Mesenchymal stem cell (in vitro differentiated cells and primary cell): ENCODE data around the gene FGF22.

ENCODE experiments used
- DNase-seq: peaks from one replicate; pipeline ENCODE4 v3.0.0-alpha.2; 2013
- H2AFZ ChIP-seq: one replicate; pipeline ENCODE4 v1.6.1; 2013; ENCODE audit warnings: low read depth, mild to moderate bottlenecking, control low read depth, inconsistent platforms, low read length, moderate library complexity
- H2AK5ac ChIP-seq: 2 replicates; pipeline ENCODE4 v1.6.1; 2013; ENCODE audit warnings: low read length, moderate library complexity, mild to moderate bottlenecking, inconsistent platforms; ENCODE audit not compliant: severe bottlenecking
- H2BK120ac ChIP-seq: one replicate; pipeline ENCODE4 v1.6.1; 2013; ENCODE audit warnings: low read depth, mild to moderate bottlenecking, inconsistent platforms, low read length, moderate library complexity
- H2BK12ac ChIP-seq, 2 experiments: one replicate each; pipeline ENCODE4 v1.6.1; 2013; ENCODE audit warnings: inconsistent platforms in 2 of 2, low read length in 2 of 2, mild to moderate bottlenecking in 2 of 2, moderate library complexity in 2 of 2, control low read depth in 1 of 2
- H2BK15ac ChIP-seq: one replicate; pipeline ENCODE4 v1.6.1; 2013; ENCODE audit warnings: mild to moderate bottlenecking, low read depth, inconsistent platforms; ENCODE audit not compliant: poor library complexity, severe bottlenecking
- H2BK5ac ChIP-seq: 2 replicates; pipeline ENCODE4 v1.6.1; 2013; ENCODE audit warnings: low read depth, mild to moderate bottlenecking, low read length, control low read depth, inconsistent platforms; ENCODE audit not compliant: poor library complexity, severe bottlenecking
- H3K14ac ChIP-seq, 2 experiments: one replicate each; pipeline ENCODE4 v1.6.1; 2013; ENCODE audit warnings: inconsistent platforms in 2 of 2, low read length in 2 of 2, control low read depth in 1 of 2, mild to moderate bottlenecking in 1 of 2, moderate library complexity in 1 of 2
- H3K18ac ChIP-seq, 2 experiments: one replicate each; pipeline ENCODE4 v1.6.1; 2013; ENCODE audit warnings: inconsistent platforms in 2 of 2, low read length in 2 of 2, control low read depth in 1 of 2, low read depth in 1 of 2, mild to moderate bottlenecking in 1 of 2
- H3K23ac ChIP-seq, 2 experiments: one replicate each; pipeline ENCODE4 v1.6.1; 2013; ENCODE audit warnings: inconsistent platforms in 2 of 2, low read length in 2 of 2, mild to moderate bottlenecking in 2 of 2, moderate library complexity in 2 of 2, control low read depth in 1 of 2
- H3K27ac ChIP-seq: 2 replicates; pipeline ENCODE4 v1.5.1; 2013; ENCODE audit warnings: mild to moderate bottlenecking, moderate library complexity, low read length, control low read depth, inconsistent platforms; ENCODE audit not compliant: poor library complexity, severe bottlenecking
- H3K27me3 ChIP-seq, 2 experiments: 2 replicates each; pipeline versions ENCODE4 v1.6.1 to v1.7.0; 2013; ENCODE audit warnings: low read length in 2 of 2, mild to moderate bottlenecking in 2 of 2, moderate library complexity in 2 of 2, control low read depth in 1 of 2, inconsistent platforms in 1 of 2; ENCODE audit not compliant: control insufficient read depth in 1 of 2, insufficient read depth in 1 of 2
- H3K36me3 ChIP-seq, 2 experiments: 2 replicates each; pipeline versions ENCODE4 v1.6.1 to v1.7.0; 2013; ENCODE audit warnings: low read length in 2 of 2, control low read depth in 1 of 2, inconsistent platforms in 1 of 2, low read depth in 1 of 2, mild to moderate bottlenecking in 1 of 2; ENCODE audit not compliant: insufficient read depth in 2 of 2, control insufficient read depth in 1 of 2
- H3K4ac ChIP-seq, 2 experiments: one replicate each; pipeline ENCODE4 v1.6.1; 2013; ENCODE audit warnings: inconsistent platforms in 2 of 2, low read length in 2 of 2, mild to moderate bottlenecking in 2 of 2, moderate library complexity in 2 of 2, control low read depth in 1 of 2, low read depth in 1 of 2
- H3K4me1 ChIP-seq: 2 replicates; pipeline ENCODE4 v1.6.1; 2013; ENCODE audit warnings: low read depth, low read length, control low read depth; ENCODE audit not compliant: control insufficient read depth, insufficient read depth
- H3K4me2 ChIP-seq: 2 replicates; pipeline ENCODE4 v1.6.1; 2013; ENCODE audit warnings: low read length, mild to moderate bottlenecking, inconsistent platforms; ENCODE audit not compliant: poor library complexity, severe bottlenecking
- H3K4me3 ChIP-seq, 2 experiments: 2 replicates each; pipeline versions ENCODE4 v1.5.1 to v1.7.0; 2013; ENCODE audit warnings: low read length in 2 of 2, mild to moderate bottlenecking in 2 of 2, control low read depth in 1 of 2, low read depth in 1 of 2; ENCODE audit not compliant: insufficient read depth in 1 of 2
- H3K79me1 ChIP-seq: replicated peaks from 2 replicates; pipeline ENCODE4 v1.6.1; 2013; ENCODE audit warnings: mild to moderate bottlenecking, control low read depth, low read length, inconsistent platforms; ENCODE audit not compliant: poor library complexity, severe bottlenecking
- H3K9ac ChIP-seq: 2 replicates; pipeline ENCODE4 v1.7.0; 2013; ENCODE audit warnings: mild to moderate bottlenecking, low read length, moderate library complexity
- H3K9me3 ChIP-seq: 2 replicates; pipeline ENCODE4 v1.7.0; 2013; ENCODE audit warnings: mild to moderate bottlenecking, low read length; ENCODE audit not compliant: control insufficient read depth
- H4K8ac ChIP-seq: one replicate; pipeline ENCODE4 v1.6.1; 2013; ENCODE audit warnings: inconsistent platforms, mild to moderate bottlenecking, low read length, moderate library complexity
- H4K91ac ChIP-seq: one replicate; pipeline ENCODE4 v1.6.1; 2013; ENCODE audit warnings: mild to moderate bottlenecking, low read length, inconsistent platforms
- WGBS: methylation state at CpG from one replicate; pipeline ENCODE4 v1.1.7; 2013; ENCODE audit warnings: mixed read lengths; 5-methylcytosine and 5-hydroxymethylcytosine counted together

Gene FGF22

DNA sequence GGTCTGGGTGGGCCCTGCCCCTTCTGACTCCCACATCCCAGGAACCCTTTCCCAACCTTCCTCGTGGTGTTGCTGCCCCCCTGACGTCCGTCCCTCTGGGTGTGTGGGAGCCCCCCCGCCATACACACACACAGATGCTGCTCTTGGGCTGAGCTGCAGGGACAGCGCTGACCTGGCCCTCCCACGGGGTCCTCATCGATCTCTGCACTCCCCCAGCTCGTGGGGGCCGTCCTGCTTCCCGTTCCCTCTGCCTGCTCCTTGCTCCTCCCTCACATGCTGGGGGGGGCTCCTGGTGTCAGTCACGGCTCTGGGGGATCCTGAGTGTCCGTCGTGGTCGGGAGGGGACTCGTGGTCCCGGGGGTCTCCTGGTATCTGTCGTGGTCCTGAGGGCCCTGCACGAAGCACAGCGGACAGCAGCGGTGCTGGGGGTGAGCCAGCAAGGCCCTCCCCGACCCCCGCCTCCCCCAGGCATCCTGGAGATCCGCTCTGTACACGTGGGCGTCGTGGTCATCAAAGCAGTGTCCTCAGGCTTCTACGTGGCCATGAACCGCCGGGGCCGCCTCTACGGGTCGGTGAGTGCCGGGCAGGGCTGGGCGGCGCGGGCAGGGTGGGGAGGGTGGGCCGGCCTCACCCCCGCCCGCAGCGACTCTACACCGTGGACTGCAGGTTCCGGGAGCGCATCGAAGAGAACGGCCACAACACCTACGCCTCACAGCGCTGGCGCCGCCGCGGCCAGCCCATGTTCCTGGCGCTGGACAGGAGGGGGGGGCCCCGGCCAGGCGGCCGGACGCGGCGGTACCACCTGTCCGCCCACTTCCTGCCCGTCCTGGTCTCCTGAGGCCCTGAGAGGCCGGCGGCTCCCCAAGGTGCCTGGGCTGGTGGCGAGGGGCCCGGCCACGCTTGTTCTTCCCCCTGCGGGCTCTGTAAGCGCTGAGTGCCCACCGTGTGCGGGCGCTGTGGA is 3.4 kb downstream of the FGF22 start:
- Histone ChIP-seq H4K8ac (no peak overlapping the region), H3K79me1 (peaks cover 13% of the 10 kb centered on the region), H3K4me1 (peaks cover 12% of the 10 kb centered on the region), H3K23ac (no peak overlapping the region), H3K36me3 (peaks cover 25 to 56% of the 10 kb centered on the region in 2 experiments), H3K9ac (no peak overlapping the region), H3K14ac (no peak overlapping the region), H3K27me3 (peaks cover 0 to 8% of the 10 kb centered on the region in 2 experiments), H3K4me2 (no peak overlapping the region), H3K4me3 (no peak overlapping the region), H2BK15ac (no peak overlapping the region), H3K27ac (no peak overlapping the region), H2BK120ac (no peak overlapping the region), H3K4ac (no peak overlapping the region), H2AK5ac (no peak overlapping the region), H3K18ac (no peak overlapping the region), H2BK12ac (no peak overlapping the region), H2BK5ac (no peak overlapping the region), H3K9me3 (no peaks in the 10 kb centered on the region), H2AFZ (no peak overlapping the region), H4K91ac (no peak overlapping the region)
- DNase-seq: no peak
- 89% methylated on average over 65 of the region's 70 CpGs for WGBS

DNA sequence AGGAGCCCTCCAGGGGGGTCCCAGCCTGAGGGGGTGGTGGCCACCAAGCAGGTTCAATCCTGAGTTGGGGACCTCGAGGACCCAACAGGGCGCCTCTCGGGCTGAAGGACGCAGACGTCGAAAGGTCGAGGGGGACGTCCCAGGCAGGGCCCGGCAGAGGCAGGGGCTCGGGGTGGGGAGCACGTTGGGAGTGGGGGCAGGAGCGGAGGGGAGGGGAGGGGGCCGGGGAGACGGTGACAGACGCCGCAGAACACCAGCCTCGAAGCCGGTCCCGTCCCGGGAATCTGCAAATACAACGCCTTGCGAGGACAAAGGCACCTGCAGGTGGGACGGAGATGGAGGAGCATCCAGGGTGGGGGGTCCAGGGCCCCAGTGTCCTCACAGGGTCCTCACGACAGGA is 4.1 kb downstream of the FGF22 start:
- Histone ChIP-seq H2AFZ (no peak overlapping the region), H2BK15ac (no peak overlapping the region), H3K9me3 (no peaks in the 10 kb centered on the region), H4K91ac (no peak overlapping the region), H3K23ac (no peak overlapping the region), H3K4me2 (no peak overlapping the region), H3K14ac (no peak overlapping the region), H4K8ac (no peak overlapping the region), H2BK12ac (no peak overlapping the region), H3K4me1 (peaks cover 12% of the 10 kb centered on the region), H3K18ac (no peak overlapping the region), H3K9ac (no peak overlapping the region), H3K36me3 (peaks cover 30 to 63% of the 10 kb centered on the region in 2 experiments), H3K4ac (no peak overlapping the region), H2AK5ac (no peak overlapping the region), H3K27me3 (peaks cover 0 to 3% of the 10 kb centered on the region in 2 experiments), H2BK5ac (no peak overlapping the region), H3K27ac (no peak overlapping the region), H3K79me1 (peaks cover 13% of the 10 kb centered on the region), H3K4me3 (no peak overlapping the region), H2BK120ac (no peak overlapping the region)
- DNase-seq: no peak
- 96% methylated on average over 21 of the region's 24 CpGs for WGBS

DNA sequence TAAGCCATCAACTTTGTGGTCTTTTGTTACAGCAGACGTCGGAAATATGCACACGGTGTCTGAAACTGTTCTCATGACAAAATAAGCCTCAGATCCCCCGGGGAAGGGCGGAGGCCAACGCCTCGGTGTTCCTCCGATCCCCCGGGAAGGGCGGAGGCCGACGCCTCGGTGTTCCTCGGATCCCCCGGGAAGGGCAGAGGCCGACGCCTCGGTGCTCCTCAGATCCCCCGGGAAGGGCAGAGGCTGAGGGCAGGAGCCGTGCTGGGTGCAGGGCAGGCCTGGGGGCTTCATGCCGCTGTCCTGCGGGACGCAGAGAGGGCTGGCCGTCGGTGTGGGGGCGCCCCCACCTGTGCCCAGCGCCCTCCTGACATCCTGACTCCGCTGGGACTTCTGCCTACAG is 4.7 kb downstream of the FGF22 start:
- no peak for DNase-seq
- Histone ChIP-seq H2BK120ac (no peak overlapping the region), H3K9ac (no peak overlapping the region), H3K4me1 (peaks cover 6% of the 10 kb centered on the region), H4K91ac (no peak overlapping the region), H3K4me2 (no peak overlapping the region), H3K4ac (no peak overlapping the region), H3K9me3 (no peaks in the 10 kb centered on the region), H2BK15ac (peak overlapping the region; percentile 77), H2AK5ac (no peak overlapping the region), H3K27ac (no peak overlapping the region), H2BK5ac (no peak overlapping the region), H3K18ac (no peak overlapping the region), H3K36me3 (peaks cover 33 to 69% of the 10 kb centered on the region in 2 experiments), H3K79me1 (peaks cover 15% of the 10 kb centered on the region), H3K4me3 (no peak overlapping the region), H2BK12ac (no peak overlapping the region), H3K14ac (no peak overlapping the region), H4K8ac (no peak overlapping the region), H3K23ac (no peak overlapping the region), H3K27me3 (no peaks in the 10 kb centered on the region), H2AFZ (no peak overlapping the region)
- 89% methylated on average over 28 of the region's 28 CpGs for WGBS

DNA sequence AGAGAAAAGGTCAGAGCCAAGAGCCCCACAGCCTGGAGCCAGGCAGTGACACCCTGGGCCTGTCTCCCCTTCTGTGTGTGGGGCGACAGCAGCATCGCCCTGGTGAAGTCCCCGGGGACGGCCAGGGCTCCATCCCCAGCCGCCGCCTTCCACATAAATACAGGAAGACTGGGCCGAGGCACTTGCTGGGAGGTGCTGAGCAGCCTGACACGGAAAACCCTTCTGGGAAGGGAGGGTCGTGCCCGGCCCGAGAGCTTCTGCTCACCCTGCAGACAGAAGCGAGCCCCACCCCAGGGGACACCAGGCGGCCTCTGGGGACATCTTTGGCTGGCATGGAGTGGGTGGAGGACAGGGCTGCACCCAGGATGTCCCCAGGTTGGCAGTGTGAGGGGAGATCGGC is 5.1 kb downstream of the FGF22 start:
- H3K14ac ChIP-seq: no peak overlapping the region
- peaks cover 36 to 73% of the 10 kb centered on the region in 2 experiments for H3K36me3 ChIP-seq
- no peak overlapping the region for H2AK5ac ChIP-seq
- H3K79me1 ChIP-seq: peaks cover 17% of the 10 kb centered on the region
- no peak overlapping the region for H3K18ac ChIP-seq
- H3K4me2 ChIP-seq: no peak overlapping the region
- no peak overlapping the region for H3K9ac ChIP-seq
- no peak overlapping the region for H2AFZ ChIP-seq
- no peak for DNase-seq
- H2BK15ac ChIP-seq: peak overlapping the region; percentile 77
- H3K23ac ChIP-seq: no peak overlapping the region
- H3K4me1 ChIP-seq: peaks cover 4% of the 10 kb centered on the region
- no peak overlapping the region for H4K91ac ChIP-seq
- no peak overlapping the region for H3K4ac ChIP-seq
- H3K9me3 ChIP-seq: no peaks in the 10 kb centered on the region
- H3K27ac ChIP-seq: no peak overlapping the region
- H3K4me3 ChIP-seq: no peak overlapping the region
- no peak overlapping the region for H2BK5ac ChIP-seq
- no peaks in the 10 kb centered on the region for H3K27me3 ChIP-seq
- 90% methylated on average over 14 of the region's 14 CpGs for WGBS
- no peak overlapping the region for H2BK12ac ChIP-seq
- no peak overlapping the region for H4K8ac ChIP-seq
- H2BK120ac ChIP-seq: no peak overlapping the region
